ENCODE data around the gene ADM.

DNA sequence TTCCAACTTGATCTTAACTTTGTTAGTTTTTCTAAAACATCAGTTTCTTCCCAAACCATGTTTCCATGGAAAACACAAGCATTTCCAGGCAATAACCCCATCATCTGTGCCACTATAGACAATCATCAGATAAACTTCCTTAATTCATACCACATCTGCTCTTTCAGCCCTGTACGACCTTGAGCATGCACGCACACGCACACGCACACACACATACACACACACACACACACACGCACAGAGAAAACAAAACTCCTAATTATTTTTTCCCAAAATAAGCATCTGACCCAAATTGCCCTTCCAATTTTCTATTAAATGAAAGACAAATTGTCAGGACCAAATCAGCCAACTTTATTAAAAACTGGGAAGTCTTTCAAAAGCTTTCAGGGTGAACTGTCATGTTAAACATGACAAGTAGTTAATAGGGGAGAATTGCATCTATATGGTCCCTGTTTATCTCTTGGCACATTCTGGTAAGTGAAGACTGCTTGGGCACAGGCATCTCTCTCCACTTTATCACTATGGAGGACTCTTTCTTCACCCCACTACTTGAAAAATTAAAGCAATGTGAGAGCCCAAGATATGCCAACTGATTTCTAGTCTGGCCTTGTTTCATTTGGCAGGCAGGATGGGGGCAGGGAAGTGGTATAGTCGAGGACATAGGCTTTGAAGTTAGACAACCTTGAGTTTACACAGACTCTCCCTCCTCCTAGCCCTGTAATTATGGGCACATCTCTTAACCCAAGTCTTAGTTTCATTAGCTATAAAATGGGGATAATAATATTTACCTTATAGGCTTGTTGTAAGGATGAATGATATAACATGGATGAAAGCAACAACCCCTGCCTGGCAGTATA lies 15.1 kb downstream of the ADM start:
- no peak for TF ChIP-seq CTCF (IDR thresholded peaks at IDR 0.05)
- no peak for TF ChIP-seq POLR2A (IDR thresholded peaks at IDR 0.05)
